HepG2 (cell line): ENCODE data around the gene EVA1A. TPM values are rescaled to one million over a fixed set of nuclear protein-coding genes. Genes with fewer than 3 reads are reported as not detected.
A peak's percentile ranks its signal among the peaks of the same experiment; 100 is the strongest.

ENCODE experiments used
- CSRNP1 ChIP-seq: sonication (generic); formaldehyde crosslinking; IDR thresholded peaks from 2 replicates; pipeline ENCODE4 v1.8.1; 2023; ENCODE audit warnings: mild to moderate bottlenecking, missing genetic modification reagents
- E2F2 ChIP-seq: sonication (generic); formaldehyde crosslinking; IDR thresholded peaks from 2 replicates; pipeline ENCODE4 v1.4.0; 2020; ENCODE audit warnings: missing genetic modification reagents, borderline replicate concordance
- FOXK1 ChIP-seq: sonication (generic); formaldehyde crosslinking; IDR thresholded peaks from 2 replicates; pipeline ENCODE4 v1.4.0; 2020; ENCODE audit warnings: low read depth, missing genetic modification reagents, borderline replicate concordance
- FOXM1 ChIP-seq: sonication (generic); formaldehyde crosslinking; IDR thresholded peaks from 2 replicates; pipeline ENCODE4 v1.5.0; 2020; ENCODE audit warnings: missing genetic modification reagents
- IRF9 ChIP-seq: sonication (generic); formaldehyde crosslinking; IDR thresholded peaks from 2 replicates; pipeline ENCODE4 v1.8.0; 2022; ENCODE audit warnings: missing genetic modification reagents, mild to moderate bottlenecking, borderline replicate concordance
- ISL2 ChIP-seq: sonication (generic); formaldehyde crosslinking; IDR thresholded peaks from 2 replicates; pipeline ENCODE4 v1.5.0; 2020; ENCODE audit warnings: missing genetic modification reagents
- KDM5B ChIP-seq: sonication (generic); formaldehyde crosslinking; IDR thresholded peaks from 2 replicates; pipeline ENCODE4 v1.4.0; 2020; ENCODE audit warnings: missing genetic modification reagents, mild to moderate bottlenecking, borderline replicate concordance
- KMT2B ChIP-seq: IDR thresholded peaks from 2 replicates; pipeline ENCODE4 v1.6.1; 2016; ENCODE audit warnings: missing genetic modification reagents, missing compliant biosample characterization
- LCORL ChIP-seq, 2 experiments: fragments of 450-650 bp in 1 of 2; sonication (generic) in 1 of 2; formaldehyde crosslinking in 1 of 2; IDR thresholded peaks; 2 replicates each; pipeline versions ENCODE4 v1.5.0 to v1.6.1; 2017 to 2020; ENCODE audit warnings: antibody characterized with exemption in 1 of 2, missing genetic modification reagents in 1 of 2
- NFKB2 ChIP-seq: sonication (generic); formaldehyde crosslinking; IDR thresholded peaks from 2 replicates; pipeline ENCODE4 v1.4.0; 2020; ENCODE audit warnings: missing genetic modification reagents, borderline replicate concordance
- NFKBIZ ChIP-seq: IDR thresholded peaks from 2 replicates; pipeline ENCODE4 v1.6.1; 2018; ENCODE audit warnings: missing genetic modification reagents, missing compliant biosample characterization
- NFRKB ChIP-seq: fragments of 450-650 bp; IDR thresholded peaks from 2 replicates; pipeline ENCODE4 v1.6.1; 2017
- PBX2 ChIP-seq: IDR thresholded peaks from 2 replicates; pipeline ENCODE4 v1.6.1; 2016; ENCODE audit warnings: control low read depth
- PHF5A ChIP-seq: IDR thresholded peaks from one replicate; pipeline ENCODE4 v1.6.1; 2018; ENCODE audit warnings: low read depth, missing genetic modification reagents; ENCODE audit not compliant: unreplicated experiment
- POLR2A ChIP-seq, 2 experiments: IDR thresholded peaks; 2 replicates each; pipeline ENCODE4 v1.6.1; 2011; ENCODE audit warnings: low read depth in 2 of 2, low read length in 2 of 2, mild to moderate bottlenecking in 1 of 2, moderate library complexity in 1 of 2; ENCODE audit not compliant: insufficient read depth in 1 of 2
- RBFOX2 ChIP-seq: fragments of 200-400 bp; formaldehyde crosslinking; IDR thresholded peaks from 2 replicates; pipeline ENCODE4 v1.6.1; 2017; ENCODE audit warnings: low read depth, mild to moderate bottlenecking, low read length
- RFXANK ChIP-seq: IDR thresholded peaks from 2 replicates; pipeline ENCODE4 v1.6.1; 2016
- RORA ChIP-seq: sonication (generic); formaldehyde crosslinking; IDR thresholded peaks from 2 replicates; pipeline ENCODE4 v1.5.0; 2020; ENCODE audit warnings: mild to moderate bottlenecking, missing genetic modification reagents, moderate library complexity
- ZBTB33 ChIP-seq: sonication (generic); formaldehyde crosslinking; IDR thresholded peaks from 2 replicates; pipeline ENCODE4 v1.4.0; 2020; ENCODE audit warnings: missing genetic modification reagents
- ZIK1 ChIP-seq: sonication (generic); formaldehyde crosslinking; IDR thresholded peaks from 2 replicates; pipeline ENCODE4 v1.5.0; 2020; ENCODE audit warnings: mild to moderate bottlenecking, low read depth, missing genetic modification reagents, borderline replicate concordance
- ZNF20 ChIP-seq: sonication (generic); formaldehyde crosslinking; IDR thresholded peaks from 2 replicates; pipeline ENCODE4 v1.4.0; 2020; ENCODE audit warnings: mild to moderate bottlenecking, moderate library complexity, missing genetic modification reagents
- ZNF598 ChIP-seq: sonication (generic); formaldehyde crosslinking; IDR thresholded peaks from 2 replicates; pipeline ENCODE4 v1.5.1; 2020; ENCODE audit warnings: mild to moderate bottlenecking, missing genetic modification reagents, borderline replicate concordance
- ZNF772 ChIP-seq: sonication (generic); formaldehyde crosslinking; IDR thresholded peaks from 2 replicates; pipeline ENCODE4 v1.5.0; 2020; ENCODE audit warnings: mild to moderate bottlenecking, missing genetic modification reagents
- ZNF790 ChIP-seq: sonication (generic); formaldehyde crosslinking; IDR thresholded peaks from 2 replicates; pipeline ENCODE4 v1.8.0; 2022; ENCODE audit warnings: missing genetic modification reagents, mild to moderate bottlenecking, borderline replicate concordance
- polyA plus RNA-seq, 8 experiments: library from polyadenylated mRNA; depleted of rRNA in 3 of 8; stranded (reverse) in 7 of 8; unstranded in 1 of 8; fragments of >200 nt; fragmentation: Illumina TruSeq in 4 of 8; extraction: Trizol in 4 of 8; gene quantifications; 2 replicates each; pipeline versions ENCODE4 v1.2.1 to v1.2.3, GENCODE V29; 2011 to 2016; ENCODE audit warnings: low read depth in 4 of 8, missing spikeins in 1 of 8, mixed read lengths in 1 of 8; ENCODE audit not compliant: insufficient read depth in 1 of 8
- total RNA-seq, 5 experiments: library from RNA; depleted of rRNA; stranded (reverse); fragments of >200 nt; fragmentation: Illumina TruSeq; extraction: Trizol; gene quantifications; 2 replicates each; pipeline ENCODE4 v1.2.3, GENCODE V29; 2016; ENCODE audit warnings: low read depth in 1 of 5

Gene EVA1A
- total and polyA plus RNA-seq, 2 of the 13 experiments (the other 11 are each of a cell fraction or from before 2014, with no cell fraction given): 57.5 to 57.8 TPM

GRCh38 chr2:75517547-75518230 lies 43.0 kb downstream of the EVA1A start (continued):
- TF ChIP-seq NFRKB: no peak
- no peak for TF ChIP-seq FOXK1 (CRISPR knock-in tag)
- TF ChIP-seq ZBTB33 (CRISPR knock-in tag): peak; percentile 44; the same call in 1 of the 2 replicates
- TF ChIP-seq ISL2 (CRISPR knock-in tag): no peak
- no peak for TF ChIP-seq PBX2
- no peak; the same call in 1 of the 2 replicates for TF ChIP-seq RBFOX2
- peak; percentile 30; the same call in 1 of the 2 replicates for TF ChIP-seq ZNF772 (CRISPR knock-in tag)
- TF ChIP-seq NFKB2 (CRISPR knock-in tag): 0 out of 2 replicates have a peak, but pooled peaks have one; percentile 27
- TF ChIP-seq RFXANK (CRISPR knock-in tag): no peak
- TF ChIP-seq PHF5A (CRISPR knock-in tag): no peak
- TF ChIP-seq KMT2B (CRISPR knock-in tag): no peak
- 0 out of 2 replicates have a peak, but pooled peaks have one; percentile 43 for TF ChIP-seq ZIK1 (CRISPR knock-in tag)
- no peak for TF ChIP-seq POLR2A (IDR thresholded peaks at IDR 0.05; ENCODE audit: insufficient read depth in 1 of 2, low read depth in 2 of 2, low read length in 2 of 2)
- TF ChIP-seq E2F2 (CRISPR knock-in tag): no peak
- TF ChIP-seq ZNF598 (CRISPR knock-in tag): peak; percentile 52; the same call in 1 of the 2 replicates
- TF ChIP-seq ZNF20: no peak
- TF ChIP-seq ZNF790: 0 out of 2 replicates have a peak, but pooled peaks have one; percentile 57
- no peak for TF ChIP-seq RORA (CRISPR knock-in tag)
- TF ChIP-seq LCORL (IDR thresholded peaks at IDR 0.05): no peak
- TF ChIP-seq LCORL (CRISPR knock-in tag; IDR thresholded peaks at IDR 0.05): no peak
- TF ChIP-seq FOXM1: no peak
- no peak for TF ChIP-seq IRF9
- no peak for TF ChIP-seq CSRNP1 (CRISPR knock-in tag)
- TF ChIP-seq NFKBIZ: no peak
- no peak for TF ChIP-seq KDM5B (CRISPR knock-in tag)
